Limb (tissue), 2 donors: ENCODE measurements around the gene WDSUB1.

Experiments
- DNase-seq, 2 donors: peaks; one replicate each; pipeline ENCODE4 v3.0.0-alpha.2; 2016; ENCODE audit errors: extremely low spot score in 2 of 2

The WDSUB1 gene

GRCh38 chr2:159285929-159286708, at the start of gene WDSUB1:
WDSUB1 (minus strand) TSS chr2:159286703; CDS start chr2:159283069, 3,634 bp downstream.
- DNase-seq = peak; percentile 13 to 74

GRCh38 chr2:159326569-159327255, 40.2 kb upstream of the WDSUB1 start:
- DNase-seq = no peak

DNA sequence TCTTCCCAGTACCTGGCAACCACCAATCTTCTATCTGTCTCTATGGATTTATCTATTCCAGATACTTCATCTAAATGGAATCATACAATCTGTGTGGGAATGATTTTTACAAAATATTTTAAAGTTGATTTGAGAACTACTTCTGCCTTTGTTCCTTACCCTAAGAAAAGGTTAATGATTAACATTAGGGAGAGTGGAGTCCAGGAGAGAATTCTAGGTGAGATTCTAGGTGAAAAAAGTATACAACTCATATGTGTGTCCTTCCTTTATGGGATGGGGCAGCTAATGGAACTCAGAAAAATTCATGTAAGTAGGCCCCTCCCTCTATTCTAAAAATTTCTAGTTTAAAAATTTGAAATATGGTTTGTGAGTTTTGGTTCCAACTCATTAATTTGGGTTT, 35.9 kb upstream of the WDSUB1 start:
- DNase-seq = no peak

DNA sequence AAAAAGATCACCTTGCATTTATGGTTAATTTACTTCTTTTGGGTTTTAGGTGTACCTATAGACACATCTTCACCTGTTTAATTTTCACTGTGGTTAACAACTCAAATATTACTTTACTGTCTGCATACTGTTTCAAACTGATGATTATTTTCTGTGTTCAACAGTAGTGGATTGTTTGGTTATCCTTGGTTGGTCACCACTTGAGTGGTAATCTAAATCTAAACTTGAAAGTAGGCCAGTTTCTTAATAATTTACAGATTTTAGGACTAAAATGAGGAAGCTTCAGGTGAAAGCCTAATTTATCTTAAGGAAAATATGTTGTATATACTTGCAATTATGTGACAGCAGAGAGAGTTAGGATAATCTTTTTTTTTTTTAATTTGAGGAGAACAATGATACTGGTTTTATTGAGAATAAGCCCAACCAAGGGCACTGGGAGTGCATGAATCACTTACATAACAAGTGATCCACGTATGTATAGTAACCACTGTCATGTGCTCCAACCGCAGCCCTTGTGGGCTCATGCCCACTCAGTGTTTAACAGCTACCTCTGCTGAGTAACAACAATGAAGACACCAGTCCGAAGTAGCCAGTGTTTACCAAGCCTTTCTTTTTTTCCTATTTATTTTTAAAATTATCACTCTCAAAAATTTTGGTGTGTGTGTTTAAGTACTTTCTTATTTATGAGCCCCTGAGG, 31.0 kb upstream of the WDSUB1 start:
- DNase-seq = no peak

- no peak for DNase-seq
These were observed 21.4 kb upstream of the WDSUB1 start for GRCh38 chr2:159307942-159308341.

DNA sequence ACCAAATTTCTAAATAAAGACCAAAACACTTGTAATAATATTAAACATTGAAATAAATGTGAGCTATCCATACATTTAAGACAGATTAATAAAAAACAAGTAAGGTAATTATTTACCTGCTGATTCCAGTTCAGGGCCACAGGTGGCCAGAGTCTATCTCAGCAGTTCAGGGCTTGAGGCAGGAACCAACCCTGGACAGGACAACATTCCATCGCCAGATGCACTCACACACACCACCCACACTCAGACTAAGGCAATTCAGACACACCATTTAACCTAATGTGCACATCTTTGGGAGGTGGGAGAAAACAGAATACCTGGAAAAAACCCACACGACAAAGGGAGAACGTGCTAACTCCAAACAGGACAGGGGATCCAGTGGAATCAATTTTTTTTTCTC, 14.1 kb upstream of the WDSUB1 start:
- DNase-seq = no peak

DNA sequence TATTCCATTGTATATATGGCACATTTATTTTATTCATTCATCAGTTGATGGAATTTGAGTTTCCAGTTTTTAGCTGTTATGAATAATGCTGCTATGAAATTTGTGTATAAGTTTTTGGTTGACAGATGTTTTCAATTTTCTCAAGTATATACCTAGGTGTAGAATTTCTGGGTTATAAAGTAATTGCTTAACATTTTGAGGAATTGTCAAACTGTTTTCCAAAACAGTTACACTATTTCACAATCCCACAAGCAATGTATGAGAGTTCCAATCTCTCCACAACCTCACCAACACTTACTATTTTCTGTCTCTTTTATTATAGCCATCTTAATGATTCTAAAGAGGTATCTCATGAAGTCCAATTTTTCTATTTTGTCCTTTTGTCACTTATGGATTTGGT, 12.5 kb upstream of the WDSUB1 start:
- no peak for DNase-seq

GRCh38 chr2:159297042-159297707, 10.7 kb upstream of the WDSUB1 start:
- no peak for DNase-seq

DNA sequence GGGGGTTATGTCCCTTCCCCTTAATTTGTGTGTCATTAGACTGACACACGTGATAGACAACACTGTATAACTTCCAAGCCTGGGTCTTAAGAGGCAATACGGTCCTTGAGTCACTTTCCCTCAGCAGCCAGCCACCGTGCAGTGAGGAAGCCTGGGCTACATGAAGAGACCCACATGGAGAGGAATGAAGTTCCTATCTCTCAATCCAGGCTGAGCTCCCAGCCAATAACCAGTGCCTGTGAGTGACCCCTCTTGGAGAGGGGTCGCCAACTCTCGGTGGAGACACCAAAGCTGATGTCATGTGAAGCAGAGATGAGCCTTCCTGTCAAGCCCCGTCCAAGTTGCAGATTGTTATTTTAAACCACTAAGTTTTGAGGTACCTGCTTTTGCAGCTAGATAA, 5.7 kb upstream of the WDSUB1 start:
- DNase-seq = no peak

DNA sequence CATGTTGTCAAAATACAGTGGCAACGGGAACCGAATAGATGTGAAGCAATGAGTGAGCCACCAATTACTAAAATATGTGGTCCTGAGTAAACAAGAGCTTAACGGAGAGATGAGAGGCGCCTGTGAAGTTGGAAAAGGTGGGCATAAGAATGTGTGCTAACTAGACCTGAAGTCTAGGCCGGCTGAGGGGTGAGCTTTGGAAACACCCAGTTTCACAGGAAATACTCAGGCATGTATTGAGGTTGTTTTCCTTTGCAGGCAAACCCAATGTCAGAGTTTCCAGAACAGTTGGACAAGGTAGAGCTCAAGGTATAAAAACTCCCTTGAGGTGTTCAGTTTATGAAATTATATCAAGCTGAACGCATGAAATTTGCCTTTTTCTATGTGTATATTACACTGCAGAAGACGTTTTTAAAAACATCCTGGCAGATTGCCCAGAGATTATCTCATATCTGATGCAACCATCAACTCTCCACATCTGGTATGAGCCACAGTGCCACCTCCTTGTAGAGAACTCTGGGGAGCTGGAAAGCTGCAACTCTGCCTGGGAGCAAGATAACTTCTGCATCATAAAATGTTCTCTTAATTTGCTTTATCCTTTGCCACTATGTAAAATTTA, 3.9 kb upstream of the WDSUB1 start:
- DNase-seq = peak in 1 of 2 donors; percentile 51

DNA sequence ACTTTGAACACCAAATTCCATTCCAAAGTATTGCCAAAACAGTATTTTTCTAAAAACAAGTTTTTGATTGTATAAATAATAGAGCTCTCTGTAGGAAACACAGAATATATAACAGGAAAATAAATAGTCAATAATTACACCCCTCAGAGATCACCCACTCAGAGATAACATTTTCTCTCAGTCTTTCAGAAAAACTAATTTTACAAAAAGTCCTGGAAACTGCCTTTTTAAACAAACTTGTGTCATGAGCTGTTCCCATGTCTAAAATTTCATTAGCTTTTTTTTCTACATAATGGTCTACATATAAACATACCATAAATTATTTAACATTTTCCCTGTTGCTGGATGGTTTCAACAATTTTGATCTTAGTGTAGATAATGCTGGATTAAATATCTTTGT, 1.2 kb upstream of the WDSUB1 start:
- DNase-seq = no peak

GRCh38 chr2:159286709-159287441, 372 bp upstream of the WDSUB1 start:
- DNase-seq = peak; percentile 96

- no peak for DNase-seq
These were observed 1.1 kb downstream of the WDSUB1 start for GRCh38 chr2:159285433-159285832.

DNA sequence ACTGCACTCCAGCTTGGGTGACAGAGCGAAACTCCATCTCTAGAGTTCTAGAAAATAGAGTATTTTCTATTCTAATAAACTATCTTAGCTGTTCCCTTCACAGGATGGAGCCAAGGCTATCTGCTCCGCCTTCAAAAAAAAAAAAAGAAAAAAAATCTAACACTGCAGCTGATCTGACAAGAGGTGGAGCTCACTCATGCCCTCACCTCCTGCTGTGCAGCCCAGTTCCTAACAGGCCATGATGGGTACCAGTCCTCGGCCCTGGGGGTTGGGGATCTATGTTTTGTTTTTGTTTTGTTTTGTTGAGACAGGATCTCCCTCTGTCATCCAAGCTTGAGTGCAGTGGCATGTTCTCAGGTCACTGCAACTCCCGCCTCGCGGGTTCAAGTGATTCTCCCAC, 3.0 kb downstream of the WDSUB1 start:
- no peak for DNase-seq

DNA sequence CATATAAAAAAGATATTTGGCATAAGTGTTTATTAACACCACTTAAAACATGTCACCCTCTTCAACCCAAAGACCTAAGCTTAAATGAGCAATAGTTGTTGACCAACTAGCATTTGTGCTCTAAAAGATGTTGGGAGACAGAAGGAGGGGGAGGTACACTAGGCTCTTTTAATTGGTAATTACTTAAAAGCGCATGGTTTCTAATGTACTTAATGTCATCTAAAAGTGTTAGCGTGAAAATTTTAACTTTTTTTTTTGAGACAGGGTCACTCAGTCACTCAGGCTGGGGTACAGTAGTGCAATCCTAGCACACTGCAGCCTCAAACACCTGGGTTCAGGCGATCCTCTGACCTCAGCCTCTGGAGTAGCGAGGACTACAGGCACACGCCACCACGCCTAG, 5.5 kb downstream of the WDSUB1 start:
- DNase-seq = no peak

- no peak for DNase-seq
These were observed 6.8 kb downstream of the WDSUB1 start for GRCh38 chr2:159279700-159280099.

DNA sequence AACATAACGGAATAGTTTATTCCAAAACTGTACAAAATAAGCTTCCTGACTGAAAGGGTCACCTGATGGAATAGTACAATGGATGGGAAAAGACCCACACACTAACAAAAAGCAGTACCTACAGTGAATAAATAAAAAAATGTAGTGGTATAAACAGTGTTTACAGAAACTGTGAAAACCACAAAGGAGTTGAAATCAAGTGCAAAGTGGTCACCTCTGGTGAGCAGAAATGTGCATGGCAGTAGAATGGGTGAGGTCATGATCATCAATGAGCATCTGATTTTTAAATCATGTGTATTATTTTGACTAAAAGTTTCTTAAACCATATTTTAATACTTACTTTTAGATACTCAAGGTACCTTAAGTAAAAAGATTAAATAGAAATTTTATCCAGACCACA, 11.4 kb downstream of the WDSUB1 start:
- no peak for DNase-seq

DNA sequence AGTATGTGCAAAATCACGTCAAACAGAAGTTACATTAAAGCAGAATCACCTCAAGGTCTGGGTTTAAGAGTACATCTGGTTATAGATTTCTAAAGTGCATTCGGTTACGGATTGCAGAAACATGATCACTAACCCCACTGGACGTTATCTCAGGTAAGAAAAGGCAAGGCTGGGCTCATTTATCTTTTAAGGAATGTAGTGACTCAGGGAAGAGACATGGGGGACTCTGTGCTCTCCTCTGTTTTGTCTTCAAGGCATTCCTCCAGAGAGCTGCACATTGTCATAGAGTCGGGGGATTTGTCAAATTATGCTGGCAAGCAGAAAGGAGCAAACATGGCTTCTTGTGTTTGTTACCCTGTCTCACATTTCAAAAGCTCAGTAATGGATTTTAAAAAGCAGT, 14.3 kb downstream of the WDSUB1 start:
- DNase-seq = no peak

GRCh38 chr2:159270744-159271379, 15.6 kb downstream of the WDSUB1 start:
- no peak for DNase-seq

DNA sequence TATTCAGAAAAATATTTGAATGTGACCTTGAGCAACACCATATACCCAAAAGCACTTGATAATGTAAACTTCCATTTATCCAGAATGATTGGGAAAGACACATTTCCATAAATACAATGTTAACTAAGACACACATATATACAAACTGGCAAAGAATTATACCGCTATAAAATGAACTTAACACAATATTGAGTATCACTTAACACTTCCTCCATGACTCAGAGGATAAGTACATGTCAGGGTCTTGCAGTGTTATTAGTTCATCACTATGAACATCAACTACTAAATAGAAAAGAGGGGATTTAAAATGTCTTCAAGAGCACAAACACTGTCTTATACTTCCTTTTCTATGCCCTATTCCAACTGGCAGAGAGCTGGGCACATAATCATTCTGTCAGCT, 18.6 kb downstream of the WDSUB1 start:
- no peak for DNase-seq
